Central memory CD8-positive, alpha-beta T cell (primary cell): ENCODE measurements around the gene DPYSL4.

Experiments
- ATAC-seq: fragments of 150-1000 bp; cut with Tn5 transposase; replicated peaks from 2 replicates; pipeline ENCODE4 v1.10.0; 2022; ENCODE audit warnings: mild to moderate bottlenecking, moderate FRiP score, moderate number of reproducible peaks; ENCODE audit not compliant: poor library complexity, severe bottlenecking; ENCODE audit errors: extremely low read depth
- DNase-seq, 2 donors: peaks; one replicate each; pipeline ENCODE4 v3.0.0; 2021; ENCODE audit warnings: low spot score in 2 of 2
- H3K27ac Mint-ChIP-seq: one replicate; pipeline ENCODE4 v1.8.0; 2022; ENCODE audit warnings: low read depth, mild to moderate bottlenecking, moderate library complexity, mixed read lengths
- H3K27me3 Mint-ChIP-seq: one replicate; pipeline ENCODE4 v1.8.0; 2022; ENCODE audit warnings: mixed read lengths
- H3K36me3 Mint-ChIP-seq: one replicate; pipeline ENCODE4 v1.8.0; 2022; ENCODE audit warnings: mild to moderate bottlenecking, moderate library complexity, mixed read lengths; ENCODE audit not compliant: insufficient read depth
- H3K4me1 Mint-ChIP-seq: one replicate; pipeline ENCODE4 v1.8.0; 2022; ENCODE audit warnings: mixed read lengths
- H3K4me3 Mint-ChIP-seq: one replicate; pipeline ENCODE4 v1.8.0; 2022; ENCODE audit warnings: mild to moderate bottlenecking, moderate library complexity, mixed read lengths
- H3K9me3 Mint-ChIP-seq: one replicate; pipeline ENCODE4 v1.8.0; 2022; ENCODE audit warnings: mixed read lengths

Gene DPYSL4

GRCh38 chr10:132186488-132187429 lies at the start of gene DPYSL4:
DPYSL4 (plus strand) TSS chr10:132186948; CDS start chr10:132187064, 116 bp downstream.
- DNase-seq (no peak), ATAC-seq (no peak)
- H3K9me3 Mint-ChIP-seq: no peaks in the 10 kb centered on the region
- H3K4me3 Mint-ChIP-seq: no peak within 1 kb of the TSS
- peaks cover 60% of the 10 kb centered on the region for H3K27me3 Mint-ChIP-seq
- H3K4me1 Mint-ChIP-seq: peaks cover 5% of the 10 kb centered on the region
- no peak within 1 kb of the TSS for H3K27ac Mint-ChIP-seq
- H3K36me3 Mint-ChIP-seq: peaks cover 4% of the 10 kb centered on the region

GRCh38 chr10:132137111-132138072 lies 49.4 kb upstream of the DPYSL4 start:
- Mint-ChIP-seq H3K4me3 (no peak overlapping the region), H3K4me1 (no peaks in the 10 kb centered on the region), H3K36me3 (no peaks in the 10 kb centered on the region), H3K27me3 (peaks cover 9% of the 10 kb centered on the region), H3K27ac (no peak overlapping the region), H3K9me3 (no peaks in the 10 kb centered on the region)
- DNase-seq (no peak), ATAC-seq (no peak)

- ATAC-seq (no peak), DNase-seq (no peak)
- no peaks in the 10 kb centered on the region for H3K9me3 Mint-ChIP-seq
- no peaks in the 10 kb centered on the region for H3K36me3 Mint-ChIP-seq
- peaks cover 9% of the 10 kb centered on the region for H3K27me3 Mint-ChIP-seq
- H3K27ac Mint-ChIP-seq: no peak overlapping the region
- H3K4me1 Mint-ChIP-seq: no peaks in the 10 kb centered on the region
- no peak overlapping the region for H3K4me3 Mint-ChIP-seq
Measured at GRCh38 chr10:132138133-132138532, 48.6 kb upstream of the DPYSL4 start.

GRCh38 chr10:132138596-132138995 lies 48.2 kb upstream of the DPYSL4 start:
- H3K4me3 Mint-ChIP-seq: no peak overlapping the region
- no peaks in the 10 kb centered on the region for H3K36me3 Mint-ChIP-seq
- H3K9me3 Mint-ChIP-seq: no peaks in the 10 kb centered on the region
- H3K27me3 Mint-ChIP-seq: peaks cover 7% of the 10 kb centered on the region
- no peak for ATAC-seq
- no peak overlapping the region for H3K27ac Mint-ChIP-seq
- H3K4me1 Mint-ChIP-seq: no peaks in the 10 kb centered on the region
- no peak for DNase-seq

GRCh38 chr10:132139526-132139925 lies 47.2 kb upstream of the DPYSL4 start:
- ATAC-seq (no peak), DNase-seq (no peak)
- H3K4me1 Mint-ChIP-seq: no peaks in the 10 kb centered on the region
- no peaks in the 10 kb centered on the region for H3K9me3 Mint-ChIP-seq
- H3K4me3 Mint-ChIP-seq: no peak overlapping the region
- no peaks in the 10 kb centered on the region for H3K27me3 Mint-ChIP-seq
- no peak overlapping the region for H3K27ac Mint-ChIP-seq
- no peaks in the 10 kb centered on the region for H3K36me3 Mint-ChIP-seq

- Mint-ChIP-seq H3K27me3 (no peaks in the 10 kb centered on the region), H3K36me3 (no peaks in the 10 kb centered on the region), H3K4me3 (no peak overlapping the region), H3K9me3 (no peaks in the 10 kb centered on the region), H3K4me1 (no peaks in the 10 kb centered on the region), H3K27ac (no peak overlapping the region)
- no peak for DNase-seq
- no peak for ATAC-seq
Measured at GRCh38 chr10:132140167-132140925, 46.4 kb upstream of the DPYSL4 start.

GRCh38 chr10:132141076-132141475 lies 45.7 kb upstream of the DPYSL4 start:
- DNase-seq: no peak
- Mint-ChIP-seq H3K27me3 (no peaks in the 10 kb centered on the region), H3K4me1 (no peaks in the 10 kb centered on the region), H3K4me3 (no peak overlapping the region), H3K9me3 (no peaks in the 10 kb centered on the region), H3K36me3 (no peaks in the 10 kb centered on the region), H3K27ac (no peak overlapping the region)
- no peak for ATAC-seq

- H3K27me3 Mint-ChIP-seq: no peaks in the 10 kb centered on the region
- no peak overlapping the region for H3K4me3 Mint-ChIP-seq
- DNase-seq: no peak
- no peak overlapping the region for H3K27ac Mint-ChIP-seq
- H3K9me3 Mint-ChIP-seq: no peaks in the 10 kb centered on the region
- H3K4me1 Mint-ChIP-seq: no peaks in the 10 kb centered on the region
- no peaks in the 10 kb centered on the region for H3K36me3 Mint-ChIP-seq
- ATAC-seq: no peak
Measured at GRCh38 chr10:132141526-132142395, 45.0 kb upstream of the DPYSL4 start.

- DNase-seq: no peak
Measured at GRCh38 chr10:132142396-132143161, 44.2 kb upstream of the DPYSL4 start.

GRCh38 chr10:132143162-132143561 lies 43.6 kb upstream of the DPYSL4 start:
- Mint-ChIP-seq H3K36me3 (no peaks in the 10 kb centered on the region), H3K4me3 (no peak overlapping the region), H3K27me3 (no peaks in the 10 kb centered on the region), H3K9me3 (no peaks in the 10 kb centered on the region), H3K27ac (no peak overlapping the region), H3K4me1 (no peaks in the 10 kb centered on the region)
- ATAC-seq (no peak), DNase-seq (no peak)

More at GRCh38 chr10:132142396-132143161, 44.2 kb upstream of the DPYSL4 start:
- Mint-ChIP-seq H3K36me3 (no peaks in the 10 kb centered on the region), H3K4me3 (no peak overlapping the region), H3K4me1 (no peaks in the 10 kb centered on the region), H3K27ac (no peak overlapping the region), H3K9me3 (no peaks in the 10 kb centered on the region), H3K27me3 (no peaks in the 10 kb centered on the region)
- ATAC-seq: no peak

GRCh38 chr10:132144086-132144485 lies 42.7 kb upstream of the DPYSL4 start:
- no peak overlapping the region for H3K4me3 Mint-ChIP-seq
- DNase-seq: no peak
- H3K27ac Mint-ChIP-seq: no peak overlapping the region
- H3K27me3 Mint-ChIP-seq: no peaks in the 10 kb centered on the region
- no peak for ATAC-seq
- no peaks in the 10 kb centered on the region for H3K4me1 Mint-ChIP-seq
- H3K9me3 Mint-ChIP-seq: no peaks in the 10 kb centered on the region
- H3K36me3 Mint-ChIP-seq: no peaks in the 10 kb centered on the region
